GM12891 (cell line): ENCODE results near the gene C5orf22.

Experiments used
- POLR2A ChIP-seq: IDR thresholded peaks from 2 replicates; pipeline ENCODE4 v1.6.1; 2011; ENCODE audit warnings: low read depth, low read length, control low read depth
- POLR2AphosphoS5 ChIP-seq: IDR thresholded peaks from 2 replicates; pipeline ENCODE4 v1.6.1; 2011; ENCODE audit warnings: low read depth, low read length, control low read depth

GRCh38 chr5:31531888-31532547 lies at the start of gene C5orf22, which contains the start of gene DROSHA:
- TF ChIP-seq POLR2AphosphoS5 (0 out of 2 replicates have a peak, but pooled peaks have one; percentile 31), POLR2A (peak; percentile 66; the same call in 1 of the 2 replicates)
